ENCODE results near the gene DLG2.

GRCh38 chr11:83734120-83734519 lies 1893.0 kb downstream of the DLG2 start:
- TF ChIP-seq CTCF (IDR thresholded peaks at IDR 0.05) (no peak), ZFX (IDR thresholded peaks at IDR 0.05; ENCODE audit: borderline replicate concordance) (no peak)

All from 22Rv1 (cell line).